IMR-90 (cell line): Measurements from ENCODE around the gene EFNA5. TPM values are rescaled to one million over a fixed set of nuclear protein-coding genes. Genes with fewer than 3 reads are reported as not detected.
A peak's percentile ranks its signal among the peaks of the same experiment; 100 is the strongest.

ENCODE experiments used
- ATAC-seq: fragments of 200-7000 bp; cut with Tn5 transposase; 2 replicates; pipeline ENCODE4 v1.9.1; 2020; ENCODE audit warnings: low read depth, mild to moderate bottlenecking, moderate library complexity
- BruUV-seq: library from RNA; stranded (reverse); fragments of 400-500 nt; replicated peaks from 2 replicates; lab custom pipeline; 2021; lab: Mats Ljungman, UMichigan
- CTCF ChIA-PET: fragments of 300-600 bp; formaldehyde crosslinking; extraction: SDS; loops from one replicate; lab custom pipeline; 2021; ENCODE audit warnings: antibody characterized with exemption; lab: Yijun Ruan, JAX
- POLR2A ChIA-PET: fragments of 300-600 bp; sonication (Branson Sonifier 250); formaldehyde crosslinking; loops from one replicate; lab custom pipeline; 2022; ENCODE audit warnings: antibody characterized with exemption; ENCODE audit not compliant: unreplicated experiment; lab: Charles Lee
- DNase-seq: peaks from one replicate; pipeline ENCODE4 v3.0.0; 2013
- H2AFZ ChIP-seq: replicated peaks from 2 replicates; pipeline ENCODE3; 2013; ENCODE audit warnings: low read length, mild to moderate bottlenecking; ENCODE audit not compliant: poor library complexity
- H2AK5ac ChIP-seq: 2 replicates; pipeline ENCODE4 v1.6.1; 2013; ENCODE audit warnings: low read depth, low read length, inconsistent platforms
- H2AK9ac ChIP-seq: replicated peaks from 2 replicates; pipeline ENCODE3; 2013; ENCODE audit warnings: mild to moderate bottlenecking, low read depth, low read length, moderate library complexity; ENCODE audit not compliant: poor library complexity
- H2BK120ac ChIP-seq: 2 replicates; pipeline ENCODE4 v1.6.1; 2013; ENCODE audit warnings: low read depth, low read length, inconsistent platforms
- H2BK15ac ChIP-seq: 3 replicates; pipeline ENCODE4 v1.6.1; 2013; ENCODE audit warnings: low read depth, low read length, inconsistent platforms
- H2BK20ac ChIP-seq: 2 replicates; pipeline ENCODE4 v1.6.1; 2013; ENCODE audit warnings: low read depth, mild to moderate bottlenecking, inconsistent platforms, low read length, moderate library complexity
- H2BK5ac ChIP-seq: 2 replicates; pipeline ENCODE4 v1.6.1; 2013; ENCODE audit warnings: mild to moderate bottlenecking, low read depth, low read length, inconsistent platforms; ENCODE audit not compliant: poor library complexity, severe bottlenecking
- H3K14ac ChIP-seq: replicated peaks from 2 replicates; pipeline ENCODE4 v1.6.1; 2013; ENCODE audit warnings: low read depth, low read length, inconsistent platforms
- H3K18ac ChIP-seq: 2 replicates; pipeline ENCODE4 v1.6.1; 2013; ENCODE audit warnings: low read depth, low read length, control low read depth
- H3K23ac ChIP-seq: 2 replicates; pipeline ENCODE4 v1.6.1; 2013; ENCODE audit warnings: low read depth, low read length, inconsistent platforms
- H3K27ac ChIP-seq: 2 replicates; pipeline ENCODE4 v1.5.1; 2013; ENCODE audit warnings: mild to moderate bottlenecking, control low read depth, low read length; ENCODE audit not compliant: insufficient read depth
- H3K27me3 ChIP-seq: 2 replicates; pipeline ENCODE4 v1.6.1; 2013; ENCODE audit warnings: low read length; ENCODE audit not compliant: control insufficient read depth, insufficient read depth
- H3K36me3 ChIP-seq: 2 replicates; pipeline ENCODE4 v1.6.1; 2013; ENCODE audit warnings: low read length, mixed read lengths; ENCODE audit not compliant: control insufficient read depth, insufficient read depth
- H3K4ac ChIP-seq: 2 replicates; pipeline ENCODE4 v1.6.1; 2013; ENCODE audit warnings: low read depth, low read length, inconsistent platforms
- H3K4me1 ChIP-seq: 2 replicates; pipeline ENCODE4 v1.6.1; 2013; ENCODE audit warnings: low read length, mixed read lengths; ENCODE audit not compliant: control insufficient read depth, insufficient read depth
- H3K4me2 ChIP-seq: 2 replicates; pipeline ENCODE4 v1.6.1; 2013; ENCODE audit warnings: low read depth, mild to moderate bottlenecking, control low read depth, low read length, moderate library complexity
- H3K4me3 ChIP-seq: 2 replicates; pipeline ENCODE4 v1.5.1; 2013; ENCODE audit warnings: low read depth, mild to moderate bottlenecking, control low read depth, low read length, moderate library complexity; ENCODE audit not compliant: insufficient read depth
- H3K56ac ChIP-seq: 2 replicates; pipeline ENCODE4 v1.6.1; 2013; ENCODE audit warnings: low read length, inconsistent platforms; ENCODE audit not compliant: insufficient read depth; ENCODE audit errors: extremely low read depth
- H3K79me1 ChIP-seq, 2 experiments: 2 replicates each; pipeline ENCODE4 v1.6.1; 2013; ENCODE audit warnings: low read length in 2 of 2, inconsistent platforms in 1 of 2, low read depth in 1 of 2
- H3K9ac ChIP-seq: 2 replicates; pipeline ENCODE4 v1.6.1; 2013; ENCODE audit warnings: low read depth, low read length, control low read depth
- H3K9me1 ChIP-seq: 2 replicates; pipeline ENCODE4 v1.6.1; 2013; ENCODE audit warnings: low read length, inconsistent platforms; ENCODE audit not compliant: insufficient read depth
- H3K9me3 ChIP-seq: 2 replicates; pipeline ENCODE4 v1.6.1; 2013; ENCODE audit warnings: low read length; ENCODE audit not compliant: control insufficient read depth, insufficient read depth
- H4K20me1 ChIP-seq: 2 replicates; pipeline ENCODE4 v1.6.1; 2013; ENCODE audit warnings: low read length, inconsistent platforms; ENCODE audit not compliant: insufficient read depth
- H4K5ac ChIP-seq: 2 replicates; pipeline ENCODE4 v1.6.1; 2013; ENCODE audit warnings: mild to moderate bottlenecking, low read depth, low read length, control low read depth
- H4K8ac ChIP-seq, 2 experiments: 2 replicates each; pipeline ENCODE4 v1.6.1; 2013; ENCODE audit warnings: low read depth in 2 of 2, low read length in 2 of 2, control low read depth in 1 of 2, inconsistent platforms in 1 of 2
- H4K91ac ChIP-seq: 2 replicates; pipeline ENCODE4 v1.6.1; 2013; ENCODE audit warnings: low read depth, low read length, inconsistent platforms; ENCODE audit not compliant: insufficient read depth
- BHLHE40 ChIP-seq: fragments of 150-350 bp; IDR thresholded peaks from 2 replicates; pipeline ENCODE4 v1.6.1; 2016; ENCODE audit warnings: mild to moderate bottlenecking, low read depth, low read length
- CEBPB ChIP-seq: IDR thresholded peaks from 2 replicates; pipeline ENCODE4 v1.6.1; 2012; ENCODE audit warnings: low read depth, low read length, improper control_type of control experiment
- CHD1 ChIP-seq: IDR thresholded peaks from 2 replicates; pipeline ENCODE4 v1.6.1; 2012; ENCODE audit warnings: low read depth, low read length, improper control_type of control experiment
- FOS ChIP-seq: fragments of 150-350 bp; IDR thresholded peaks from 2 replicates; pipeline ENCODE4 v1.6.1; 2016; ENCODE audit warnings: low read depth, low read length
- MAFK ChIP-seq: IDR thresholded peaks from 2 replicates; pipeline ENCODE4 v1.6.1; 2012; ENCODE audit warnings: low read depth, low read length, improper control_type of control experiment
- MAZ ChIP-seq: IDR thresholded peaks from 2 replicates; pipeline ENCODE4 v1.6.1; 2012; ENCODE audit warnings: low read depth, mild to moderate bottlenecking, low read length, improper control_type of control experiment, moderate library complexity, borderline replicate concordance
- MXI1 ChIP-seq: IDR thresholded peaks from 2 replicates; pipeline ENCODE4 v1.6.1; 2012; ENCODE audit warnings: low read depth, mild to moderate bottlenecking, low read length, moderate library complexity, borderline replicate concordance
- NFE2L2 ChIP-seq: fragments of 150-350 bp; IDR thresholded peaks from 2 replicates; pipeline ENCODE4 v1.6.1; 2016; ENCODE audit warnings: low read depth, mild to moderate bottlenecking, low read length
- POLR2A ChIP-seq: IDR thresholded peaks from 2 replicates; pipeline ENCODE4 v1.6.1; 2012; ENCODE audit warnings: mild to moderate bottlenecking, low read depth, low read length
- RAD21 ChIP-seq: IDR thresholded peaks from 2 replicates; pipeline ENCODE4 v1.6.1; 2012; ENCODE audit warnings: low read length, improper control_type of control experiment
- RCOR1 ChIP-seq: IDR thresholded peaks from 2 replicates; pipeline ENCODE4 v1.6.1; 2012; ENCODE audit warnings: mild to moderate bottlenecking, low read length, improper control_type of control experiment; ENCODE audit not compliant: insufficient replicate concordance
- RFX5 ChIP-seq: IDR thresholded peaks from 2 replicates; pipeline ENCODE4 v1.8.0; 2012; ENCODE audit warnings: low read depth, mild to moderate bottlenecking, low read length, moderate library complexity
- SMC3 ChIP-seq: fragments of 150-350 bp; IDR thresholded peaks from 2 replicates; pipeline ENCODE4 v1.6.1; 2016; ENCODE audit warnings: low read depth, mild to moderate bottlenecking, antibody characterized with exemption, low read length, moderate library complexity
- WGBS, 2 experiments: methylation state at CpG; one replicate each; pipeline versions ENCODE4 v1.1.5 to v1.1.7; 2013; ENCODE audit warnings: missing lambda C conversion rate in 2 of 2; ENCODE audit not compliant: insufficient read length in 1 of 2; ENCODE audit errors: extremely low coverage in 2 of 2; 5-methylcytosine and 5-hydroxymethylcytosine counted together
- dilution Hi-C: fragments of 300-500 bp; cut with HindIII; formaldehyde crosslinking; loops from one replicate; pipeline ENCODE4 v1.14.3; 2018; ENCODE audit warnings: low sequenced_read_pairs; ENCODE audit not compliant: unreplicated experiment
- in situ Hi-C: fragments of 300-500 bp; cut with MboI; formaldehyde crosslinking; loops from 3 replicates; pipeline ENCODE4 v1.14.3; 2019; ENCODE audit warnings: low sequenced_read_pairs, inconsistent platforms, mixed read lengths
- intact Hi-C: fragments of 100-400 bp; cut with micrococcal nuclease; formaldehyde crosslinking; loops from 2 replicates; pipeline ENCODE4 v1.10.0; 2022
- polyA plus RNA-seq, 3 experiments: library from polyadenylated mRNA; depleted of rRNA; stranded (reverse); fragments of >200 nt; gene quantifications; 2 replicates each; pipeline ENCODE4 v1.2.3, GENCODE V29; 2012; ENCODE audit warnings: low replicate concordance in 1 of 3
- total RNA-seq: library from RNA; depleted of rRNA; stranded (reverse); fragments of >200 nt; gene quantifications from 2 replicates; pipeline ENCODE4 v1.2.3, GENCODE V29; 2012
- TF ChIP-seq, protein P1 (sequence below): fragments of 150-350 bp; IDR thresholded peaks from 2 replicates; pipeline ENCODE4 v1.6.1; 2017; ENCODE audit warnings: mild to moderate bottlenecking, antibody characterized with exemption, low read length, low read depth
- TF ChIP-seq, protein P2 (sequence below): fragments of 150-350 bp; IDR thresholded peaks from 2 replicates; pipeline ENCODE4 v1.6.1; 2016; ENCODE audit warnings: low read depth, mild to moderate bottlenecking, low read length, moderate library complexity, borderline replicate concordance
- TF ChIP-seq, protein P3 (sequence below): conservative IDR thresholded peaks from 2 replicates; pipeline ENCODE4 v1.5.1; 2012; ENCODE audit warnings: mild to moderate bottlenecking, low read depth, low read length, improper control_type of control experiment

The EFNA5 gene
- total and polyA plus RNA-seq, 2 of the 4 experiments (the other 2 are of a cell fraction): 1.5 to 1.6 TPM

DNA sequence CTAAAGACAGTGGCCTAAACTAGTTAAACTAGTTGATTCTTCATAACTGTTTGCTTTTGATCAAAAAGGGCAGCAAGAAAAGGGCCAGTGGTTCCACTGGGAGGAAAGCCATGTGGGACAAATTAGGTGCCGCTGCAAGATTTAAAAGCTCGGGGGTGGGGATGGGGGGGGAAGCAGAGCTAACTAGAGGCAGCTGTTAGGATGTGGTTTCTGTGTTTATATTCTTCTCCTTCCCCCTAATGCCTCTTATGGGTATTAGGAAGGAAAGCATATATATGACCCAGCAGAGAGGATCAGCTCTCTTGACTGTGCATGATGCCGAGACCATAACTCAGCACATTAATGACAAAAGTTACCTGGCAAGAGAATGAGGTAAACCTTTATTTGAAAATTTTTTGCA lies 65.7 kb downstream of the EFNA5 start:
- Histone ChIP-seq H3K4me2 (no peak overlapping the region), H2BK5ac (no peak overlapping the region), H4K5ac (no peak overlapping the region), H2AFZ (no peak overlapping the region), H2AK5ac (no peak overlapping the region), H2BK120ac (no peak overlapping the region), H2AK9ac (no peak overlapping the region), H3K79me1 (no peaks in the 10 kb centered on the region; a peak in 1 of 4 replicates), H3K9me1 (no peaks in the 10 kb centered on the region), H3K23ac (no peak overlapping the region), H3K27ac (no peak overlapping the region), H4K20me1 (no peaks in the 10 kb centered on the region), H3K9ac (no peak overlapping the region), H3K27me3 (no peaks in the 10 kb centered on the region; the same call in 1 of the 2 replicates), H4K91ac (no peak overlapping the region), H3K56ac (no peak overlapping the region), H3K4me3 (no peak overlapping the region), H3K14ac (no peak overlapping the region), H3K4me1 (0 out of 2 replicates have a peak, but pooled peaks cover 2% of the 10 kb centered on the region), H4K8ac (no peak overlapping the region; a peak in 1 of 4 replicates), H2BK15ac (no peak overlapping the region), H3K4ac (no peak overlapping the region), H3K9me3 (no peaks in the 10 kb centered on the region), H3K18ac (no peak overlapping the region), H3K36me3 (no peaks in the 10 kb centered on the region), H2BK20ac (no peak overlapping the region)
- WGBS, 2 experiments: no CpG with 5 or more reads among the region's 3 CpGs
- TF ChIP-seq SMC3: no peak
- TF ChIP-seq MAZ: no peak
- TF ChIP-seq CEBPB: no peak
- TF ChIP-seq, protein P1, sequence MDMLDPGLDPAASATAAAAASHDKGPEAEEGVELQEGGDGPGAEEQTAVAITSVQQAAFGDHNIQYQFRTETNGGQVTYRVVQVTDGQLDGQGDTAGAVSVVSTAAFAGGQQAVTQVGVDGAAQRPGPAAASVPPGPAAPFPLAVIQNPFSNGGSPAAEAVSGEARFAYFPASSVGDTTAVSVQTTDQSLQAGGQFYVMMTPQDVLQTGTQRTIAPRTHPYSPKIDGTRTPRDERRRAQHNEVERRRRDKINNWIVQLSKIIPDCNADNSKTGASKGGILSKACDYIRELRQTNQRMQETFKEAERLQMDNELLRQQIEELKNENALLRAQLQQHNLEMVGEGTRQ: no peak
- no peak for TF ChIP-seq BHLHE40
- TF ChIP-seq, protein P2, sequence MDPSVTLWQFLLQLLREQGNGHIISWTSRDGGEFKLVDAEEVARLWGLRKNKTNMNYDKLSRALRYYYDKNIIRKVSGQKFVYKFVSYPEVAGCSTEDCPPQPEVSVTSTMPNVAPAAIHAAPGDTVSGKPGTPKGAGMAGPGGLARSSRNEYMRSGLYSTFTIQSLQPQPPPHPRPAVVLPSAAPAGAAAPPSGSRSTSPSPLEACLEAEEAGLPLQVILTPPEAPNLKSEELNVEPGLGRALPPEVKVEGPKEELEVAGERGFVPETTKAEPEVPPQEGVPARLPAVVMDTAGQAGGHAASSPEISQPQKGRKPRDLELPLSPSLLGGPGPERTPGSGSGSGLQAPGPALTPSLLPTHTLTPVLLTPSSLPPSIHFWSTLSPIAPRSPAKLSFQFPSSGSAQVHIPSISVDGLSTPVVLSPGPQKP: no peak
- TF ChIP-seq RCOR1: no peak
- no peak for TF ChIP-seq MXI1
- TF ChIP-seq, protein P3, sequence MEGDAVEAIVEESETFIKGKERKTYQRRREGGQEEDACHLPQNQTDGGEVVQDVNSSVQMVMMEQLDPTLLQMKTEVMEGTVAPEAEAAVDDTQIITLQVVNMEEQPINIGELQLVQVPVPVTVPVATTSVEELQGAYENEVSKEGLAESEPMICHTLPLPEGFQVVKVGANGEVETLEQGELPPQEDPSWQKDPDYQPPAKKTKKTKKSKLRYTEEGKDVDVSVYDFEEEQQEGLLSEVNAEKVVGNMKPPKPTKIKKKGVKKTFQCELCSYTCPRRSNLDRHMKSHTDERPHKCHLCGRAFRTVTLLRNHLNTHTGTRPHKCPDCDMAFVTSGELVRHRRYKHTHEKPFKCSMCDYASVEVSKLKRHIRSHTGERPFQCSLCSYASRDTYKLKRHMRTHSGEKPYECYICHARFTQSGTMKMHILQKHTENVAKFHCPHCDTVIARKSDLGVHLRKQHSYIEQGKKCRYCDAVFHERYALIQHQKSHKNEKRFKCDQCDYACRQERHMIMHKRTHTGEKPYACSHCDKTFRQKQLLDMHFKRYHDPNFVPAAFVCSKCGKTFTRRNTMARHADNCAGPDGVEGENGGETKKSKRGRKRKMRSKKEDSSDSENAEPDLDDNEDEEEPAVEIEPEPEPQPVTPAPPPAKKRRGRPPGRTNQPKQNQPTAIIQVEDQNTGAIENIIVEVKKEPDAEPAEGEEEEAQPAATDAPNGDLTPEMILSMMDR: no peak
- TF ChIP-seq POLR2A: no peak
- no peak for TF ChIP-seq CHD1
- no peak for TF ChIP-seq MAFK
- no peak for TF ChIP-seq RAD21
- no peak for TF ChIP-seq NFE2L2
- no peak for TF ChIP-seq RFX5
- TF ChIP-seq FOS: no peak
- ChIA-PET CTCF (interaction anchor here (1.9 kb wide), 1 partner anchor 33 kb away, joined by 8 read pairs; no protein-coding TSS in a partner anchor), POLR2A (interaction anchor here (0.5 kb wide), 1 partner anchor 352 kb away, joined by 6 read pairs; no protein-coding TSS in a partner anchor)
- ATAC-seq: peak; percentile 76
- peak; percentile 37 for DNase-seq
- dilution Hi-C loops (no loop called here), intact Hi-C loops (no loop called here), in situ Hi-C loops (no loop called here)
- BruUV-seq: no TSS peak
